K562 (cell line): Measurements from ENCODE around the gene SLC22A23. TPM values are rescaled to one million over a fixed set of nuclear protein-coding genes. Genes with fewer than 3 reads are reported as not detected.

Source experiments
- E2F4 ChIP-seq: sonication (generic); formaldehyde crosslinking; IDR thresholded peaks from 2 replicates; pipeline ENCODE4 v1.8.0; 2022; ENCODE audit warnings: mild to moderate bottlenecking, low read depth, missing genetic modification reagents
- GABPB1 ChIP-seq: sonication (generic); formaldehyde crosslinking; IDR thresholded peaks from 2 replicates; pipeline ENCODE4 v1.8.0; 2022; ENCODE audit warnings: mild to moderate bottlenecking, missing genetic modification reagents
- MEF2D ChIP-seq: conservative IDR thresholded peaks from 2 replicates; pipeline ENCODE4 v1.6.1; 2016; ENCODE audit warnings: low read depth, missing genetic modification characterization, missing compliant biosample characterization
- NFE2 ChIP-seq: IDR thresholded peaks from 2 replicates; pipeline ENCODE4 v1.6.1; 2014; ENCODE audit warnings: antibody characterized with exemption, low read depth
- NFE2L1 ChIP-seq: fragments of 450-650 bp; IDR thresholded peaks from 2 replicates; pipeline ENCODE4 v1.6.1; 2016; ENCODE audit warnings: missing genetic modification characterization, low read depth, mild to moderate bottlenecking, missing compliant biosample characterization, moderate library complexity, borderline replicate concordance
- REST ChIP-seq, 2 experiments: fragments of 450-650 bp; formaldehyde crosslinking in 1 of 2; IDR thresholded peaks; 2 replicates each; pipeline versions ENCODE4 v1.4.0 to v1.6.1; 2014 to 2020; ENCODE audit warnings: mild to moderate bottlenecking in 2 of 2, borderline replicate concordance in 1 of 2, low read depth in 1 of 2
- RNF2 ChIP-seq: sonication (generic); IDR thresholded peaks from 2 replicates; pipeline ENCODE4 v1.6.1; 2016
- RUNX1 ChIP-seq: sonication (generic); IDR thresholded peaks from 2 replicates; pipeline ENCODE4 v1.6.1; 2016; ENCODE audit warnings: antibody characterized with exemption, low read depth
- TCF7 ChIP-seq: sonication (generic); IDR thresholded peaks from 2 replicates; pipeline ENCODE4 v1.6.1; 2016; ENCODE audit warnings: antibody characterized with exemption, borderline replicate concordance
- ZNF143 ChIP-seq: sonication (generic); formaldehyde crosslinking; IDR thresholded peaks from 2 replicates; pipeline ENCODE4 v1.9.0; 2022; ENCODE audit warnings: mild to moderate bottlenecking, missing genetic modification reagents
- ZNF785 ChIP-seq: fragments of 250-450 bp; sonication (Bioruptor Pico); IDR thresholded peaks from 2 replicates; pipeline ENCODE4 v1.4.0; 2020; ENCODE audit warnings: mild to moderate bottlenecking
- polyA plus RNA-seq, 8 experiments: library from polyadenylated mRNA; depleted of rRNA in 4 of 8; stranded (reverse) in 5 of 8; unstranded in 3 of 8; fragments of >200 nt; fragmentation: Nextera tagmentation in 2 of 8; fragmentation: Illumina TruSeq in 1 of 8; extraction: Ambion mirVana in 2 of 8; extraction: Trizol in 1 of 8; gene quantifications; 2 replicates each; pipeline versions ENCODE4 v1.2.1 to v1.2.3, GENCODE V29; 2011 to 2014; ENCODE audit warnings: inconsistent platforms in 1 of 8, missing spikeins in 1 of 8
- total RNA-seq, 7 experiments: library from RNA; depleted of rRNA in 6 of 7; stranded (reverse); fragments of >200 nt in 6 of 7; fragmentation: Illumina TruSeq in 2 of 7; extraction: Trizol in 2 of 7; gene quantifications; 2 replicates each; pipeline versions ENCODE4 v1.2.1 to v1.2.3, GENCODE V29; 2011 to 2021; ENCODE audit warnings: low replicate concordance in 1 of 7
- TF ChIP-seq, protein P1 (sequence below): fragments of 250-450 bp; sonication (Bioruptor Pico); IDR thresholded peaks from 2 replicates; pipeline ENCODE4 v1.8.0; 2021; ENCODE audit warnings: moderate library complexity, mild to moderate bottlenecking, inconsistent platforms
- TF ChIP-seq, protein P2 (sequence below): fragments of 450-650 bp; conservative IDR thresholded peaks from 2 replicates; pipeline ENCODE4 v1.6.1; 2016; ENCODE audit warnings: missing genetic modification characterization, low read depth, mild to moderate bottlenecking, missing compliant biosample characterization, moderate library complexity

The SLC22A23 gene
- total and polyA plus RNA-seq, 9 of the 15 experiments (the other 6 are each of a cell fraction or from before 2014, with no cell fraction given): 0.30 to 8.7 (median 2.5) TPM

DNA sequence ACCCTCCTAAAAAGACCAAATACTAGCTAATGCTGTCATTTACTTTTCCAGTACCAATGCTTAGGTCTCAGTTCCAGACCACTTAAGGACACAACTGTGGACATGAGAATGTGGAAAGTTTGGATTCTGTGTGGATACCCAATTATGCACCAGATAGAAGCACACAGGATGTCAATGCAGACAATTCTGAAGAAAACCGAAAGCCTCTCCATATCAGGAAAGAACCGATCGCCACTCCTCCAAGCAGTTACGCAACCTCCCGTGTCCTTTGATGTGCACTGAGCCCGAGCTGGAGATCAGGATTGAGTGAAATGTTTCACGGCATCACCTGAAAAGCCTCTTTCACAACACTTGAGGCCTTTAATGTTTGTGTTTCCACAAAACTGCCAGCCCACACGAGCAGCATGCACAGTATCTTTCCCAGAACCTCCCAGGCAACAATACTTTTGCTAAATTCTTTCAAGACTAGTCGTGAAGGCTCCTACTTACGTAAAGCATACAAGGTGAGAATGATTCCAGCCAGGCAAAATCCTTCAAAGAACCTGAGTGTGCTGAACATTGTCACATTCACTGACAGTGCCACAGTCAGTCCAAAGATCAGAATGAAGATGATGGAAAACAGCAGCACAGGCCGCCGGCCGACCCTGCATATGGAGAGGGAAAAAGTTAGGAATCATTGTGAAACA, 47.0 kb downstream of the SLC22A23 start (continued):
- TF ChIP-seq REST (IDR thresholded peaks at IDR 0.05; ENCODE audit: borderline replicate concordance): peak; percentile 28; the same call in 1 of the 2 replicates
- no peak for TF ChIP-seq REST (CRISPR knock-in tag; IDR thresholded peaks at IDR 0.05; ENCODE audit: low read depth)
- no peak for TF ChIP-seq NFE2
- TF ChIP-seq, protein P1, sequence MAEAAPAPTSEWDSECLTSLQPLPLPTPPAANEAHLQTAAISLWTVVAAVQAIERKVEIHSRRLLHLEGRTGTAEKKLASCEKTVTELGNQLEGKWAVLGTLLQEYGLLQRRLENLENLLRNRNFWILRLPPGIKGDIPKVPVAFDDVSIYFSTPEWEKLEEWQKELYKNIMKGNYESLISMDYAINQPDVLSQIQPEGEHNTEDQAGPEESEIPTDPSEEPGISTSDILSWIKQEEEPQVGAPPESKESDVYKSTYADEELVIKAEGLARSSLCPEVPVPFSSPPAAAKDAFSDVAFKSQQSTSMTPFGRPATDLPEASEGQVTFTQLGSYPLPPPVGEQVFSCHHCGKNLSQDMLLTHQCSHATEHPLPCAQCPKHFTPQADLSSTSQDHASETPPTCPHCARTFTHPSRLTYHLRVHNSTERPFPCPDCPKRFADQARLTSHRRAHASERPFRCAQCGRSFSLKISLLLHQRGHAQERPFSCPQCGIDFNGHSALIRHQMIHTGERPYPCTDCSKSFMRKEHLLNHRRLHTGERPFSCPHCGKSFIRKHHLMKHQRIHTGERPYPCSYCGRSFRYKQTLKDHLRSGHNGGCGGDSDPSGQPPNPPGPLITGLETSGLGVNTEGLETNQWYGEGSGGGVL (CRISPR knock-in tag): no peak
- peak; percentile 95 for TF ChIP-seq TCF7
- TF ChIP-seq E2F4: no peak
- TF ChIP-seq RUNX1: no peak
- no peak for TF ChIP-seq ZNF785
- no peak for TF ChIP-seq ZNF143
- TF ChIP-seq, protein P2, sequence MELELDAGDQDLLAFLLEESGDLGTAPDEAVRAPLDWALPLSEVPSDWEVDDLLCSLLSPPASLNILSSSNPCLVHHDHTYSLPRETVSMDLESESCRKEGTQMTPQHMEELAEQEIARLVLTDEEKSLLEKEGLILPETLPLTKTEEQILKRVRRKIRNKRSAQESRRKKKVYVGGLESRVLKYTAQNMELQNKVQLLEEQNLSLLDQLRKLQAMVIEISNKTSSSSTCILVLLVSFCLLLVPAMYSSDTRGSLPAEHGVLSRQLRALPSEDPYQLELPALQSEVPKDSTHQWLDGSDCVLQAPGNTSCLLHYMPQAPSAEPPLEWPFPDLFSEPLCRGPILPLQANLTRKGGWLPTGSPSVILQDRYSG (tag): no peak
- no peak for TF ChIP-seq NFE2L1 (tag)
- no peak for TF ChIP-seq MEF2D (tag)
- no peak for TF ChIP-seq GABPB1 (CRISPR knock-in tag)
- TF ChIP-seq RNF2: no peak
